ENCODE measurements around the gene SEMA4D.

DNA sequence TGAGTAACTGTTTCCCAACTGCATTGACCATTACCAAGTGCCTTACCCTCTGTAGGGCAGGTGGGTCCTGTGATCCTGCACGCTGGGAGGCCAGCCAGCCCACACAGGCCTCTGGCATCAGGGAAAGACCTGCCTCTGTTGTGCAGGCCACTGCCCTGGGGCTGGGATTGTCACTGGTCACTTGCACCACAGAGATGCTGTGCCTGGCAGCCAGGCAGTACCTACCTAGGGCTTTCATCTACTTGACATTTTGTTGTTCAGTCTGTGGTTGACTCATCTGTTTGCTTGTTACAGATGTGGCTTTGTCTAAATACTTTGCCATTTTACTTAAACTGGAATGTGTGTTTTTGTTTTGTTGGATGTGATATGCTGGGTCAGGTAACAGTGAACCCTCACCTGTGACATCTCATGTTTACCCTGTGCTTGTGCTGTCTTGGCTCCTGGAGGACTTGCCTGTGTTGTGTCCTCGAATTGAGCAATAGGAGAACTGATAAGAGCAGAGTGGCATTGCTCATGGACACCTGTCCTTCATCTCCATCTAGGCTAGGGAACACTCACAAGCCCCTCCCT, 146.8 kb downstream of the SEMA4D start:
- TF ChIP-seq POLR2A (IDR thresholded peaks at IDR 0.05; ENCODE audit: low read length): no peak
- no peak for TF ChIP-seq GATA1 (IDR thresholded peaks at IDR 0.05; ENCODE audit: low read depth, low read length)

All from erythroblast (primary cell).